Measurements from ENCODE around the gene TMEM86A.

TMEM86A gene

DNA sequence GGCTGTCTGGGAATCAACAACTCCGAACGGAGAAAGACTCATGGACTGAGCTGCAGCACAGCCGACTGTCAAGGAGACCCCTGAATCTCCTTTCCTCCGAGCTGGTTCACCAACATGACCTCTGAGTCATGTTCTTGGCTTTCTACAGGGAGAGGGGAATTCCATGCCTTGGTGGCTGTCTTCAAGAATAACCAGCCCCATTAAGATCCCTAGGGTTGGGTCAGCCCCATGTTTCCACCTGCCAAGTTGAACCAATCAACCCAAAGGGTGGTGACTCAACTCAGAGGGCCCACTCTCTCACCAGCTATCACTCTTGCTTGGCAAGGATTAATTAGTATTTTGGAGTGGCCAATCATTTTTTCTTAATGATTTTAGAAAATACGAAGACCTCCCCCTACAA, 55.7 kb downstream of the TMEM86A start:
- no peak for DNase-seq (ENCODE audit: low read depth in 1 of 2, low spot score in 1 of 2)
